Neural progenitor cell (in vitro differentiated cells): Measurements from ENCODE around the gene RTEL1. TPM values are rescaled to one million over a fixed set of nuclear protein-coding genes. Genes with fewer than 3 reads are reported as not detected.
A peak's percentile ranks its signal among the peaks of the same experiment; 100 is the strongest.

Experiments
- DNase-seq: peaks from one replicate; pipeline ENCODE4 v3.0.0-alpha.2; 2016; ENCODE audit warnings: low spot score
- H2AFZ ChIP-seq: fragments of 200-600 bp; sonication (generic); replicated peaks from 2 replicates; pipeline ENCODE4 v1.6.1; 2016; ENCODE audit warnings: antibody characterized with exemption
- H3F3A ChIP-seq: fragments of 200-600 bp; sonication (generic); 2 replicates; pipeline ENCODE4 v1.6.1; 2016; ENCODE audit warnings: antibody characterized with exemption, low read depth
- H3K27ac ChIP-seq: fragments of 200-600 bp; sonication (generic); 2 replicates; pipeline ENCODE4 v1.5.1; 2016; ENCODE audit warnings: mild to moderate bottlenecking
- H3K27me3 ChIP-seq: fragments of 200-600 bp; sonication (generic); 2 replicates; pipeline ENCODE4 v1.6.1; 2016; ENCODE audit warnings: mild to moderate bottlenecking, moderate library complexity
- H3K36me3 ChIP-seq: fragments of 200-600 bp; sonication (generic); 2 replicates; pipeline ENCODE4 v1.5.1; 2016
- H3K4me1 ChIP-seq: fragments of 200-600 bp; sonication (generic); 2 replicates; pipeline ENCODE4 v1.6.1; 2016; ENCODE audit warnings: mixed run types
- H3K4me2 ChIP-seq: fragments of 200-600 bp; sonication (generic); 2 replicates; pipeline ENCODE4 v1.6.1; 2016
- H3K4me3 ChIP-seq: fragments of 200-600 bp; sonication (generic); 2 replicates; pipeline ENCODE4 v1.5.1; 2016
- H3K79me2 ChIP-seq: fragments of 200-600 bp; sonication (generic); 2 replicates; pipeline ENCODE4 v1.6.1; 2016; ENCODE audit warnings: low read depth
- H3K9ac ChIP-seq: fragments of 200-600 bp; sonication (generic); 2 replicates; pipeline ENCODE4 v1.6.1; 2016
- H3K9me3 ChIP-seq: fragments of 200-600 bp; sonication (generic); 2 replicates; pipeline ENCODE4 v1.5.1; 2016; ENCODE audit warnings: low read depth
- H4K20me1 ChIP-seq: fragments of 200-600 bp; sonication (generic); 2 replicates; pipeline ENCODE4 v1.6.1; 2016; ENCODE audit warnings: low read depth
- H3K27ac Mint-ChIP-seq: 3 replicates; pipeline ENCODE4 v1.8.0; 2021; ENCODE audit warnings: mixed read lengths
- H3K27me3 Mint-ChIP-seq: 2 replicates; pipeline ENCODE4 v1.8.0; 2022; ENCODE audit warnings: low read depth, mild to moderate bottlenecking, inconsistent platforms, moderate library complexity, mixed read lengths; ENCODE audit not compliant: insufficient read depth
- H3K36me3 Mint-ChIP-seq: 3 replicates; pipeline ENCODE4 v1.8.0; 2021; ENCODE audit warnings: mixed read lengths
- H3K4me1 Mint-ChIP-seq: 3 replicates; pipeline ENCODE4 v1.8.0; 2021; ENCODE audit warnings: mixed read lengths
- H3K4me3 Mint-ChIP-seq: 3 replicates; pipeline ENCODE4 v1.8.0; 2021; ENCODE audit warnings: mild to moderate bottlenecking, moderate library complexity, mixed read lengths
- H3K9me3 Mint-ChIP-seq: 3 replicates; pipeline ENCODE4 v1.8.0; 2020; ENCODE audit warnings: mixed read lengths
- CTCF ChIP-seq: fragments of 200-600 bp; sonication (generic); IDR thresholded peaks from 2 replicates; pipeline ENCODE4 v1.5.1; 2017; ENCODE audit warnings: antibody characterized with exemption, mild to moderate bottlenecking
- EZH2 ChIP-seq: fragments of 200-600 bp; sonication (generic); IDR thresholded peaks from 2 replicates; pipeline ENCODE4 v1.6.1; 2017; ENCODE audit warnings: antibody characterized with exemption, mild to moderate bottlenecking, moderate library complexity
- EZH2phosphoT487 ChIP-seq: fragments of 200-600 bp; sonication (generic); IDR thresholded peaks from 2 replicates; pipeline ENCODE4 v1.6.1; 2017; ENCODE audit warnings: antibody characterized with exemption
- total RNA-seq: library from RNA; depleted of rRNA; stranded (reverse); fragments of >200 nt; gene quantifications from 2 replicates; pipeline ENCODE4 v1.2.3, GENCODE V29; 2015; ENCODE audit warnings: low replicate concordance

The RTEL1 gene
- total RNA-seq, 1 donor from 2014 or later = 6.0 TPM

- Histone ChIP-seq H3K4me3 (peak overlapping the region; percentile 66), H3F3A (peaks cover 29% of the 10 kb centered on the region), H2AFZ (no peak overlapping the region), H3K9me3 (no peaks in the 10 kb centered on the region), H3K27me3 (peaks cover 31% of the 10 kb centered on the region), H3K9ac (no peak overlapping the region), H3K79me2 (peaks cover 4% of the 10 kb centered on the region), H3K4me2 (peak overlapping the region; percentile 80), H3K27ac (no peak overlapping the region), H3K36me3 (no peaks in the 10 kb centered on the region), H3K4me1 (peaks cover 10% of the 10 kb centered on the region), H4K20me1 (peaks cover 20% of the 10 kb centered on the region)
- H3K9me3 Mint-ChIP-seq = no peaks in the 10 kb centered on the region
- peaks cover 35% of the 10 kb centered on the region for H3K4me1 Mint-ChIP-seq
- peaks cover 13% of the 10 kb centered on the region for H3K27me3 Mint-ChIP-seq
- H3K27ac Mint-ChIP-seq = peak overlapping the region; percentile 95
- TF ChIP-seq EZH2phosphoT487 (no peak), EZH2 (no peak), CTCF (no peak)
- DNase-seq = no peak
- H3K36me3 Mint-ChIP-seq = no peaks in the 10 kb centered on the region
- peak overlapping the region; percentile 82 for H3K4me3 Mint-ChIP-seq
Measured at GRCh38 chr20:63653974-63654668, 4.0 kb upstream of the RTEL1 start.

- Histone ChIP-seq H3K27ac (no peak overlapping the region), H3K9ac (no peak overlapping the region), H3F3A (peaks cover 29% of the 10 kb centered on the region), H3K4me3 (no peak overlapping the region), H3K4me1 (peaks cover 10% of the 10 kb centered on the region), H3K4me2 (no peak overlapping the region), H4K20me1 (peaks cover 23% of the 10 kb centered on the region), H3K27me3 (peaks cover 31% of the 10 kb centered on the region), H3K36me3 (no peaks in the 10 kb centered on the region), H2AFZ (no peak overlapping the region), H3K9me3 (no peaks in the 10 kb centered on the region), H3K79me2 (peaks cover 8% of the 10 kb centered on the region)
- peaks cover 45% of the 10 kb centered on the region for H3K4me1 Mint-ChIP-seq
- no peak for DNase-seq
- H3K27ac Mint-ChIP-seq = no peak overlapping the region
- H3K27me3 Mint-ChIP-seq = peaks cover 13% of the 10 kb centered on the region
- no peaks in the 10 kb centered on the region for H3K9me3 Mint-ChIP-seq
- no peak overlapping the region for H3K4me3 Mint-ChIP-seq
- H3K36me3 Mint-ChIP-seq = no peaks in the 10 kb centered on the region
- TF ChIP-seq EZH2phosphoT487 (no peak), CTCF (no peak), EZH2 (no peak)
Measured at GRCh38 chr20:63655249-63655648, 2.9 kb upstream of the RTEL1 start.

GRCh38 chr20:63656451-63656850 lies 1.7 kb upstream of the RTEL1 start:
- no peak overlapping the region for H3K27ac Mint-ChIP-seq
- Histone ChIP-seq H3K9ac (no peak overlapping the region), H3K4me3 (no peak overlapping the region), H3K9me3 (no peaks in the 10 kb centered on the region), H3K27me3 (peaks cover 23% of the 10 kb centered on the region), H3F3A (peaks cover 27% of the 10 kb centered on the region), H4K20me1 (peaks cover 18% of the 10 kb centered on the region), H3K79me2 (peaks cover 8% of the 10 kb centered on the region), H3K36me3 (no peaks in the 10 kb centered on the region), H3K27ac (no peak overlapping the region), H2AFZ (no peak overlapping the region), H3K4me2 (no peak overlapping the region), H3K4me1 (peaks cover 10% of the 10 kb centered on the region)
- DNase-seq = no peak
- H3K27me3 Mint-ChIP-seq = peaks cover 12% of the 10 kb centered on the region
- TF ChIP-seq EZH2 (no peak), CTCF (no peak), EZH2phosphoT487 (no peak)
- H3K4me3 Mint-ChIP-seq = no peak overlapping the region
- H3K36me3 Mint-ChIP-seq = peaks cover 2% of the 10 kb centered on the region
- H3K9me3 Mint-ChIP-seq = no peaks in the 10 kb centered on the region
- peaks cover 40% of the 10 kb centered on the region for H3K4me1 Mint-ChIP-seq
